SU-DHL-6 (cell line): ENCODE data around the gene MVP.

ENCODE experiments used
- H2AFZ ChIP-seq: fragments of 200-600 bp; sonication (generic); 2 replicates; pipeline ENCODE4 v1.6.1; 2014; ENCODE audit warnings: low read depth, mild to moderate bottlenecking, moderate library complexity, mixed read lengths, antibody characterized with exemption, low read length; ENCODE audit not compliant: severe bottlenecking
- H3F3A ChIP-seq: fragments of 200-600 bp; shearing (Covaris generic); 2 replicates; pipeline ENCODE4 v1.6.0; 2016; ENCODE audit warnings: antibody characterized with exemption, mild to moderate bottlenecking; ENCODE audit not compliant: insufficient read depth
- H3K27ac ChIP-seq: fragments of 200-600 bp; sonication (generic); 2 replicates; pipeline ENCODE4 v1.5.1; 2016; ENCODE audit warnings: low read depth, mild to moderate bottlenecking, low read length, moderate library complexity, mixed read lengths
- H3K27me3 ChIP-seq: fragments of 200-600 bp; sonication (generic), shearing (Covaris generic); 2 replicates; pipeline ENCODE4 v1.6.0; 2014; ENCODE audit warnings: mild to moderate bottlenecking, low read length
- H3K36me3 ChIP-seq: fragments of 200-600 bp; sonication (generic); 2 replicates; pipeline ENCODE4 v1.6.1; 2014; ENCODE audit warnings: mild to moderate bottlenecking, low read length, mixed read lengths
- H3K4me2 ChIP-seq: fragments of 300-600, 200-600 bp; shearing (Covaris generic), sonication (generic); 2 replicates; pipeline ENCODE4 v1.6.0; 2014; ENCODE audit warnings: low read length, low read depth, mild to moderate bottlenecking; ENCODE audit not compliant: poor library complexity, severe bottlenecking
- H3K4me3 ChIP-seq: fragments of 200-600 bp; sonication (generic); 2 replicates; pipeline ENCODE4 v1.5.1; 2014; ENCODE audit warnings: antibody characterized with exemption, low read length, mild to moderate bottlenecking, mixed read lengths; ENCODE audit not compliant: insufficient read depth, poor library complexity, severe bottlenecking
- H3K79me2 ChIP-seq: fragments of 200-600 bp; sonication (generic); 2 replicates; pipeline ENCODE4 v1.6.1; 2014; ENCODE audit warnings: mild to moderate bottlenecking, low read length, moderate library complexity; ENCODE audit not compliant: insufficient read depth
- H3K9ac ChIP-seq: fragments of 200-600 bp; sonication (generic); 2 replicates; pipeline ENCODE4 v1.7.0; 2014; ENCODE audit warnings: mild to moderate bottlenecking, low read length
- H3K9me2 ChIP-seq: fragments of 200-600 bp; sonication (generic); replicated peaks from 2 replicates; pipeline ENCODE4 v1.6.1; 2014; ENCODE audit warnings: low read length; ENCODE audit not compliant: insufficient read depth
- H3K9me3 ChIP-seq: fragments of 200-600 bp; sonication (generic); 2 replicates; pipeline ENCODE4 v1.6.1; 2014; ENCODE audit warnings: low read length, mixed read lengths; ENCODE audit not compliant: insufficient read depth
- H4K20me1 ChIP-seq: fragments of 200-600 bp; sonication (generic); 2 replicates; pipeline ENCODE4 v1.6.1; 2014; ENCODE audit warnings: low read depth, mild to moderate bottlenecking, antibody characterized with exemption, low read length, moderate library complexity, mixed read lengths
- CTCF ChIP-seq: fragments of 200-600 bp; sonication (generic); IDR thresholded peaks from one replicate; pipeline ENCODE4 v1.5.1; 2017; ENCODE audit warnings: antibody characterized with exemption, mild to moderate bottlenecking, low read length, moderate library complexity; ENCODE audit not compliant: insufficient read depth, poor library complexity, severe bottlenecking
- EZH2phosphoT487 ChIP-seq: fragments of 200-600 bp; sonication (generic), shearing (Covaris generic); conservative IDR thresholded peaks from 2 replicates; pipeline ENCODE4 v1.6.1; 2018; ENCODE audit warnings: mild to moderate bottlenecking, antibody characterized with exemption, low read length, moderate library complexity, mixed read lengths

Gene MVP

GRCh38 chr16:29811896-29812665 lies 8.2 kb upstream of the MVP start, which contains the start of gene PRRT2:
Gene PRRT2 (plus strand): TSS chr16:29812193. CDS start chr16:29813055, 862 bp downstream.
- no peak within 1 kb of the TSS for H3K27ac ChIP-seq
- H4K20me1 ChIP-seq, result peaks cover 8% of the 10 kb centered on the region
- peaks cover 20% of the 10 kb centered on the region; the same call in 1 of the 2 replicates for H3F3A ChIP-seq
- H3K9me2 ChIP-seq, result no peaks in the 10 kb centered on the region
- H3K4me3 ChIP-seq, result no peak within 1 kb of the TSS
- TF ChIP-seq CTCF, result no peak
- TF ChIP-seq EZH2phosphoT487, result no peak
- peaks cover 19% of the 10 kb centered on the region for H3K79me2 ChIP-seq
- no peaks in the 10 kb centered on the region for H3K9me3 ChIP-seq
- peak within 1 kb of the TSS; percentile 29 for H3K4me2 ChIP-seq
- peaks cover 11% of the 10 kb centered on the region for H3K36me3 ChIP-seq
- no peaks in the 10 kb centered on the region for H3K27me3 ChIP-seq
- 0 out of 2 replicates have a peak within 1 kb of the TSS, but pooled peaks have one; percentile 19 for H3K9ac ChIP-seq
- H2AFZ ChIP-seq, result no peak within 1 kb of the TSS

- Histone ChIP-seq H3K4me3 (no peak overlapping the region), H3K9ac (no peak overlapping the region), H3K9me2 (no peaks in the 10 kb centered on the region), H3K9me3 (no peaks in the 10 kb centered on the region), H3K36me3 (peaks cover 11% of the 10 kb centered on the region), H2AFZ (no peak overlapping the region), H4K20me1 (peaks cover 8% of the 10 kb centered on the region), H3F3A (peaks cover 23% of the 10 kb centered on the region), H3K27ac (no peak overlapping the region), H3K4me2 (no peak overlapping the region), H3K27me3 (no peaks in the 10 kb centered on the region), H3K79me2 (peaks cover 21% of the 10 kb centered on the region)
- TF ChIP-seq CTCF (no peak), EZH2phosphoT487 (no peak)
Measured at GRCh38 chr16:29812754-29813643, 7.3 kb upstream of the MVP start.

GRCh38 chr16:29813644-29814562 lies 6.4 kb upstream of the MVP start:
- peaks cover 17% of the 10 kb centered on the region for H3K79me2 ChIP-seq
- no peak for TF ChIP-seq CTCF
- TF ChIP-seq EZH2phosphoT487, result no peak
- H3K9me3 ChIP-seq, result no peaks in the 10 kb centered on the region
- no peak overlapping the region for H2AFZ ChIP-seq
- no peak overlapping the region for H3K9ac ChIP-seq
- H3F3A ChIP-seq, result peaks cover 18% of the 10 kb centered on the region
- H3K4me2 ChIP-seq, result no peak overlapping the region
- no peak overlapping the region for H3K4me3 ChIP-seq
- H3K27ac ChIP-seq, result no peak overlapping the region
- no peaks in the 10 kb centered on the region for H3K27me3 ChIP-seq
- no peaks in the 10 kb centered on the region for H3K9me2 ChIP-seq
- H3K36me3 ChIP-seq, result peaks cover 5% of the 10 kb centered on the region; the same call in 1 of the 2 replicates
- peaks cover under 1% of the 10 kb centered on the region; the same call in 1 of the 2 replicates for H4K20me1 ChIP-seq
